ES-I3 (cell line): ENCODE data around the gene TCP11.

Experiments
- H3K36me3 ChIP-seq: 2 replicates; pipeline ENCODE4 v1.6.1; 2013; ENCODE audit warnings: mild to moderate bottlenecking, low read length, control low read depth, moderate library complexity; ENCODE audit not compliant: insufficient read depth
- H3K4me1 ChIP-seq: 2 replicates; pipeline ENCODE4 v1.6.1; 2013; ENCODE audit warnings: mild to moderate bottlenecking, control low read depth, low read length; ENCODE audit not compliant: insufficient read depth
- H3K9ac ChIP-seq: 2 replicates; pipeline ENCODE4 v1.6.1; 2013; ENCODE audit warnings: low read depth, mild to moderate bottlenecking, low read length, moderate library complexity
- H3K9me3 ChIP-seq: 2 replicates; pipeline ENCODE4 v1.6.1; 2013; ENCODE audit warnings: mild to moderate bottlenecking, low read length, moderate library complexity; ENCODE audit not compliant: control insufficient read depth, insufficient read depth

The TCP11 gene

GRCh38 chr6:35088281-35089215, 52.6 kb downstream of the TCP11 start:
- Histone ChIP-seq H3K9me3 (no peaks in the 10 kb centered on the region), H3K36me3 (0 out of 2 replicates have a peak, but pooled peaks cover under 1% of the 10 kb centered on the region), H3K9ac (no peak overlapping the region), H3K4me1 (no peaks in the 10 kb centered on the region)

GRCh38 chr6:35087361-35088280, 53.5 kb downstream of the TCP11 start:
- no peaks in the 10 kb centered on the region for H3K4me1 ChIP-seq
- H3K36me3 ChIP-seq, result 0 out of 2 replicates have a peak, but pooled peaks cover 4% of the 10 kb centered on the region
- H3K9ac ChIP-seq, result no peak overlapping the region
- H3K9me3 ChIP-seq, result no peaks in the 10 kb centered on the region

- Histone ChIP-seq H3K36me3 (peaks cover 5% of the 10 kb centered on the region; the same call in 1 of the 2 replicates), H3K4me1 (no peaks in the 10 kb centered on the region), H3K9me3 (no peaks in the 10 kb centered on the region), H3K9ac (no peak overlapping the region)
These were observed 54.3 kb downstream of the TCP11 start for GRCh38 chr6:35086636-35087360.

- H3K36me3 ChIP-seq, result peaks cover 9% of the 10 kb centered on the region; the same call in 1 of the 2 replicates
- H3K9ac ChIP-seq, result no peak overlapping the region
- peaks cover 3% of the 10 kb centered on the region; the same call in 1 of the 2 replicates for H3K4me1 ChIP-seq
- H3K9me3 ChIP-seq, result no peaks in the 10 kb centered on the region
These were observed 54.9 kb downstream of the TCP11 start for GRCh38 chr6:35086282-35086632.

GRCh38 chr6:35085359-35086281, 55.5 kb downstream of the TCP11 start:
- Histone ChIP-seq H3K4me1 (peaks cover 4% of the 10 kb centered on the region; the same call in 1 of the 2 replicates), H3K36me3 (peaks cover 9% of the 10 kb centered on the region; the same call in 1 of the 2 replicates), H3K9me3 (no peaks in the 10 kb centered on the region), H3K9ac (no peak overlapping the region)

- Histone ChIP-seq H3K36me3 (peaks cover 9% of the 10 kb centered on the region; the same call in 1 of the 2 replicates), H3K4me1 (peaks cover 4% of the 10 kb centered on the region; the same call in 1 of the 2 replicates), H3K9me3 (no peaks in the 10 kb centered on the region), H3K9ac (no peak overlapping the region)
These were observed 56.5 kb downstream of the TCP11 start for GRCh38 chr6:35084511-35085203.

- no peak overlapping the region for H3K9ac ChIP-seq
- H3K9me3 ChIP-seq, result no peaks in the 10 kb centered on the region
- H3K4me1 ChIP-seq, result peaks cover 4% of the 10 kb centered on the region; the same call in 1 of the 2 replicates
- H3K36me3 ChIP-seq, result peaks cover 9% of the 10 kb centered on the region; the same call in 1 of the 2 replicates
These were observed 57.1 kb downstream of the TCP11 start for GRCh38 chr6:35084041-35084491.

- Histone ChIP-seq H3K9ac (no peak overlapping the region), H3K4me1 (peaks cover 4% of the 10 kb centered on the region; the same call in 1 of the 2 replicates), H3K9me3 (no peaks in the 10 kb centered on the region), H3K36me3 (peaks cover 9% of the 10 kb centered on the region; the same call in 1 of the 2 replicates)
These were observed 57.6 kb downstream of the TCP11 start for GRCh38 chr6:35083507-35083906.

GRCh38 chr6:35082733-35083403, 58.3 kb downstream of the TCP11 start:
- no peaks in the 10 kb centered on the region for H3K9me3 ChIP-seq
- peaks cover 4% of the 10 kb centered on the region; the same call in 1 of the 2 replicates for H3K4me1 ChIP-seq
- no peak overlapping the region for H3K9ac ChIP-seq
- peaks cover 9% of the 10 kb centered on the region; the same call in 1 of the 2 replicates for H3K36me3 ChIP-seq

GRCh38 chr6:35082046-35082732, 59.0 kb downstream of the TCP11 start:
- Histone ChIP-seq H3K9ac (no peak overlapping the region), H3K36me3 (peaks cover 9% of the 10 kb centered on the region; the same call in 1 of the 2 replicates), H3K9me3 (no peaks in the 10 kb centered on the region), H3K4me1 (peaks cover 4% of the 10 kb centered on the region; the same call in 1 of the 2 replicates)

GRCh38 chr6:35081426-35081851, 59.7 kb downstream of the TCP11 start:
- peaks cover 4% of the 10 kb centered on the region; the same call in 1 of the 2 replicates for H3K4me1 ChIP-seq
- no peak overlapping the region for H3K9ac ChIP-seq
- peaks cover 9% of the 10 kb centered on the region; the same call in 1 of the 2 replicates for H3K36me3 ChIP-seq
- no peaks in the 10 kb centered on the region for H3K9me3 ChIP-seq
